ENCODE measurements around the gene OBSL1. TPM values are rescaled to one million over a fixed set of nuclear protein-coding genes. Genes with fewer than 3 reads are reported as not detected.

Gene OBSL1
- polyA plus RNA-seq, 3 donors = 0.09 TPM; not detected in 2

DNA sequence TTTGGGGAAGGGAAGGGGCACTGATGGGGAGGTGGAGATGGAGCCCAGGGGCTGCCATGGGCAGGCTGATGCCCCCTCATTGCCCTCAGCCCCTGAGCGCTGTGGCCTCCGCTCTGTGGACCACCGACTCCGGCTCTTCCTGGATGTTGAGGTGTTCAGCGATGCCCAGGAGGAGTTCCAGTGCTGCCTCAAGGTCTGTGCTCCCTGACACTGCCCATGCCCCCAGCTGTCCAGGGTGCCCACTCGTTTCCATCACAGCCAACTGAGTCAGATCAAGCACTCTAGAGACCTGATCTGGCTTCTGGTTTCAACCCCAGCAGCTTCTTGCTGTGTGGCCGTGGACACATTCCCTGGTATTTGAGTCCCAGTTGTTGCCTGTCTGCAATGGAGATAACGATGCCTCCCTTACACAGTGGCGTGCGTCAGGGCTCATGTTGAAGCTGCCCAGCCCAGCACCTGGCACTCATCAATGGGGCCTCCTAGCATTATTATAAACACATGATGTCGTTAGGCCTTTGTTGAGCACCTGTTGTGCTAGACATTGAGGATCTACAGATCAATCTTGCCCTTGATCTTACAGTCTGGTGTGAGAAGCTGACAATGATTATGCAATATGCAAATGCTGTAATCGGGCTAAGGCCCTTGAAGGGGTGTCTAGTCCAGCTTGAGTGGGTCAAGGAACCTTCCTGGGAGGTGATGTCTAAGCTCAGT is 40.7 kb upstream of the OBSL1 start:
- intact Hi-C loops (cut with micrococcal nuclease) = loop anchor here in 1 of 2 donors (10.0 kb wide), 1 partner anchor 187 kb away; no protein-coding TSS in a partner anchor
- 82% methylated on average over 11 of the region's 12 CpGs for WGBS (ENCODE audit: insufficient coverage)
- Histone ChIP-seq H2AFZ (ENCODE audit: insufficient read depth, low read depth, low read length, poor library complexity, severe bottlenecking) (no peak overlapping the region), H3K4me3 (replicated peaks in 1 of 3; ENCODE audit: low read depth in 2 of 3, low read length in 3 of 3) (no peak overlapping the region), H3K79me2 (ENCODE audit: insufficient read depth, low read length) (no peaks in the 10 kb centered on the region), H3K27me3 (ENCODE audit: control insufficient read depth in 2 of 2, insufficient read depth in 2 of 2, low read length in 2 of 2) (no peaks in the 10 kb centered on the region), H3K9ac (ENCODE audit: insufficient read depth, low read length, poor library complexity, severe bottlenecking) (no peak overlapping the region), H3K36me3 (replicated peaks in 1 of 2; ENCODE audit: control insufficient read depth in 1 of 2, insufficient read depth in 2 of 2, low read length in 2 of 2) (peaks cover 80 to 95% of the 10 kb centered on the region in 2 donors), H3K4me2 (replicated peaks; ENCODE audit: extremely low read depth, low read length, poor library complexity, severe bottlenecking) (no peak overlapping the region), H3K4me1 (ENCODE audit: control insufficient read depth in 1 of 2, insufficient read depth in 2 of 2, low read length in 2 of 2) (no peaks in the 10 kb centered on the region), H4K20me1 (ENCODE audit: insufficient read depth, low read length) (no peaks in the 10 kb centered on the region), H3K27ac (ENCODE audit: low read depth in 1 of 2, low read length in 2 of 2) (no peak overlapping the region), H3K9me3 (replicated peaks in 1 of 2; ENCODE audit: control insufficient read depth in 1 of 2, insufficient read depth in 1 of 2, low read length in 2 of 2) (no peaks in the 10 kb centered on the region)
- H3K4me3 Mint-ChIP-seq = no peak overlapping the region
- no peak for TF ChIP-seq CTCF (IDR thresholded peaks at IDR 0.05)
- peaks cover 0 to 4% (median 0%) of the 10 kb centered on the region in 3 donors for H3K27me3 Mint-ChIP-seq (ENCODE audit: low read depth in 3 of 3)
- no peak for DNase-seq
- peak overlapping the region in 1 of 7 donors; percentile 34 for H3K27ac Mint-ChIP-seq
- peaks cover 5% of the 10 kb centered on the region for H3K4me1 Mint-ChIP-seq
- H3K36me3 Mint-ChIP-seq = peaks cover 83 to 96% of the 10 kb centered on the region in 2 donors
- H3K9me3 Mint-ChIP-seq = no peaks in the 10 kb centered on the region

DNA sequence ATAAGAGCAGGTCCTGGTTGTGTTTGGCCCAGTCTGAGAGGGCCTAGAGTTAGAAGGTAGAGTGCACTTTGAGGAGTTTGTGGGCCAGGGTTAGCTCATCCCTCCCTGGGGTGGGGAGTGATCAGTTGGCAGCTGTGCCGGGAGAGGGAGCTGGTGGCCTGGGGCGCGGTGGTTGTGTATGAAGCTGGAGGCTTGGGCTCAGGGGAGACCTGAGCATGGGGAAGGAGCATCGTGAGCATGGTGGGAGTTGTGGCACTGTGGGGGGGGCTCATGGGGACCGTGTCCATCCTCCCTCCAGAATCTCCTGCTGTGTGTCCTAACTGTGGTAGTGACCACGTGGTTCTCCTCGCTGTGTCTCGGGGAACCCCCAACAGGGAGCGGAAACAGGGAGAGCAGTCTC is 40.0 kb upstream of the OBSL1 start:
- no peaks in the 10 kb centered on the region for H3K9me3 ChIP-seq (replicated peaks in 1 of 2; ENCODE audit: control insufficient read depth in 1 of 2, insufficient read depth in 1 of 2, low read length in 2 of 2)
- intact Hi-C loops (cut with micrococcal nuclease) = loop anchor here in 1 of 2 donors (10.0 kb wide), 1 partner anchor 187 kb away; no protein-coding TSS in a partner anchor
- H3K9me3 Mint-ChIP-seq = no peaks in the 10 kb centered on the region
- peaks cover 85 to 96% of the 10 kb centered on the region in 2 donors for H3K36me3 Mint-ChIP-seq
- 100% methylated on average over 9 of the region's 9 CpGs for WGBS (ENCODE audit: insufficient coverage)
- no peak overlapping the region for H3K4me3 Mint-ChIP-seq
- no peak overlapping the region for H3K4me2 ChIP-seq (replicated peaks; ENCODE audit: extremely low read depth, low read length, poor library complexity, severe bottlenecking)
- H3K27ac Mint-ChIP-seq = peak overlapping the region in 2 of 7 donors; percentile 3 to 85
- no peaks in the 10 kb centered on the region for H4K20me1 ChIP-seq (ENCODE audit: insufficient read depth, low read length)
- no peak for TF ChIP-seq CTCF (IDR thresholded peaks at IDR 0.05)
- no peak overlapping the region for H3K9ac ChIP-seq (ENCODE audit: insufficient read depth, low read length, poor library complexity, severe bottlenecking)
- H3K4me1 Mint-ChIP-seq = peaks cover 5% of the 10 kb centered on the region
- no peaks in the 10 kb centered on the region for H3K79me2 ChIP-seq (ENCODE audit: insufficient read depth, low read length)
- no peaks in the 10 kb centered on the region for H3K27me3 ChIP-seq (ENCODE audit: control insufficient read depth in 2 of 2, insufficient read depth in 2 of 2, low read length in 2 of 2)
- H2AFZ ChIP-seq (ENCODE audit: insufficient read depth, low read depth, low read length, poor library complexity, severe bottlenecking) = no peak overlapping the region
- no peak for DNase-seq
- no peak overlapping the region for H3K4me3 ChIP-seq (replicated peaks in 1 of 3; ENCODE audit: low read depth in 2 of 3, low read length in 3 of 3)
- H3K36me3 ChIP-seq (replicated peaks in 1 of 2; ENCODE audit: control insufficient read depth in 1 of 2, insufficient read depth in 2 of 2, low read length in 2 of 2) = peaks cover 86 to 95% of the 10 kb centered on the region in 2 donors
- H3K27me3 Mint-ChIP-seq (ENCODE audit: low read depth in 3 of 3) = peaks cover 0 to 4% (median 0%) of the 10 kb centered on the region in 3 donors
- H3K27ac ChIP-seq (ENCODE audit: low read depth in 1 of 2, low read length in 2 of 2) = no peak overlapping the region
- H3K4me1 ChIP-seq (ENCODE audit: control insufficient read depth in 1 of 2, insufficient read depth in 2 of 2, low read length in 2 of 2) = no peaks in the 10 kb centered on the region

All from CD14-positive monocyte (primary cell).